ENCODE measurements around the gene GAB1.

- no peak for TF ChIP-seq EZH2 (IDR thresholded peaks at IDR 0.05; ENCODE audit: borderline replicate concordance, low read length)
- TF ChIP-seq CTCF (IDR thresholded peaks at IDR 0.05; ENCODE audit: low read length), result no peak
Observed at GRCh38 chr4:143329985-143330384, 6.7 kb upstream of the GAB1 start.
